HG02642 (cell line): Measurements from ENCODE around the gene NEDD9.

Experiments used
- ATAC-seq: cut with Tn5 transposase; IDR thresholded peaks from one replicate; pipeline ENCODE4 v1.9.1; 2021; ENCODE audit warnings: mild to moderate bottlenecking; ENCODE audit not compliant: unreplicated experiment, poor library complexity

The NEDD9 gene

GRCh38 chr6:11221623-11222384 is 10.7 kb downstream of the NEDD9 start:
- ATAC-seq: no peak

GRCh38 chr6:11219400-11219834 is 13.1 kb downstream of the NEDD9 start:
- ATAC-seq: no peak

- no peak for ATAC-seq
Observed at GRCh38 chr6:11218538-11219399, 13.7 kb downstream of the NEDD9 start.

GRCh38 chr6:11218102-11218442 is 14.4 kb downstream of the NEDD9 start:
- ATAC-seq: no peak

DNA sequence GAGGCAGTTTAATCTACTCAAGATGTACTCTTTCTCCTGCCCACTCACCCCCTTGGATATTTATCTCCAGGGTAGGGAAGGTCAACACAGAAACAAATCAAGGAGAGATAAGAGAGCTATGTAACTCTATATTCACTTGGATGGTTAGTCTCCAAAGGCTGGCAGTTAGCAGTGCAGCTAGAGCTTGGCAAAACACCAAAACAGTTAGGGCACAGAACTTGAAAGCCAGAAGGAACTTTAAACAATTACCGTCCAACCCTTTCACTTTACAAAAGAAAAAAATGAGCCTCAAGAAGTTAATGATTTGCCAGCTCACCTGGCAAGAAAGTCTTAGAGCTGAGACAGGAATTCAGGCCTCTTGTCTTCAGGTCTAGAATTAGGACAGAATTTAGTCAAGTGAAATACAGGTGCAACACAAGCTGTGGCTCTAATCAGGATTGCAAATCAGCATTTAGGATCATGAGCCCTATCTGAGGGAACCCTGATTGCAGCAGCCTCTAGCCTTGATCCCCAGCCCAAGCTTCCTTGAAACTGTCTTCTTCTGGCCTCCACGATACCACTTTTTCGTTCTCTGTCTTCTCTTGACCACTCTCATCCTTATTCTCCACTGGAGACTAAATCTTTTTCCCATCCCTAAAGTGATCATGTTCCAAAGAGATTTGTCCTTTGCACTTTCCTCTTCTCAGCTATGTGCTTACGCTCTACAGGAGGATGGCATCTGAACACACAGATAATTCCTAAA is 14.9 kb downstream of the NEDD9 start:
- ATAC-seq: no peak

- ATAC-seq: no peak
Observed at GRCh38 chr6:11215773-11216172, 16.7 kb downstream of the NEDD9 start.

DNA sequence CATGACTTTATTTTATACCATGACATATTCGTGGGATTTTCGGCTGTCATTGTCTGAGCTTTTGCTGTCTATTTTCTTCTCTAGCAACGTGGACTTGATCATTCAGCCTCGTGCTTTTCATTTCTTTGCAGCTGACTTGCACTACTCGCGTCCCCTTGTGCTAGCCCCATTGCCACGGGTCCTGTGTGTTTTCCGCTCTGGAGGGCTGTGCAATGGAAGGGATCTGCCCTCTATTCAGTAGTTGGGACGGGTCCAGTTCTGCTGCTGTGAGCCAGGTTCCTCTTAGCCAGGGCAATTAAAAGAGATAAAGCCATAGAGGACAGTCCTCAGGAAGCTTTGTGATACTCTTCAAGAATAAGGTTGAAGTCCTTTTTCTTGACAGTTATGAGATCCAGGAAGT is 17.6 kb downstream of the NEDD9 start:
- no peak for ATAC-seq

- no peak for ATAC-seq
Observed at GRCh38 chr6:11214084-11214833, 18.2 kb downstream of the NEDD9 start.

- ATAC-seq: no peak
Observed at GRCh38 chr6:11213422-11214021, 18.9 kb downstream of the NEDD9 start.

DNA sequence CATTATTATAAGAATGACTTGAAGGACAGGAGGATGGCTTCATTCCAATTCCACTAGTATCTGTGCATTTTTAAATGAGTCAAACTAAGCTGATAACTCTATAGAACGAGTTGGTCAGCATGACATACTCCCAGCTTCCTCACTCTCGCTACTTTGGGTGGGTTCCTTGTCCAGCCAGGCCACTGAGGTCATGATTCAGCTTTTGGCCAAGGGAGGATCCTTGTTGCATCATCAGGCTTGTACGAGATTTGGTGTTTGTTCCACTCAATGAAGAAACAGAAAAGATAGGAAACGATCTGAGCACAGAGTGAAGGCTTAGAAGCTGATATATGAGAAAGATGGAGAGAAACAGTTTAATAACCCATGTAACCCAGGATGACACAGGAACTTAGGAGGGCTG is 19.8 kb downstream of the NEDD9 start:
- ATAC-seq: no peak

DNA sequence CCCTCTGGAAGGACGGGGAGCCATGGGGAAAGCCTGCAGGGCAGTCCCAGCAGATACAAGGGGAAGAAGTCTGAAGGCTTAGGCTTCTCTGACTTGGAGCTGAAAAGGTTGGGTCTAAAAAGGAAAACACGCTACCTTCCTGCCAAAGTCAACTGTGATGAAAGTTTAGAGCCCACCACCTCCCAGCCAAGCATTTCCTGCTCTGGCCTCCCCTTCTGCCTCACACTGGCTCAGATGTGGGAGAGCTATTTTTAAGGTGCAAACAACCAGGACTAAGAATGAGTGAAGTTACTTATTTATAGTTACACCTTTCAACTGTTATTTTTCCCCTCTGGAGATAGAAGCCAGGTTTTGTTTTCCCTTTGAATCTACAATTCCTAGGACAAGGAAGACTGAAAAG is 21.2 kb downstream of the NEDD9 start:
- ATAC-seq: no peak

DNA sequence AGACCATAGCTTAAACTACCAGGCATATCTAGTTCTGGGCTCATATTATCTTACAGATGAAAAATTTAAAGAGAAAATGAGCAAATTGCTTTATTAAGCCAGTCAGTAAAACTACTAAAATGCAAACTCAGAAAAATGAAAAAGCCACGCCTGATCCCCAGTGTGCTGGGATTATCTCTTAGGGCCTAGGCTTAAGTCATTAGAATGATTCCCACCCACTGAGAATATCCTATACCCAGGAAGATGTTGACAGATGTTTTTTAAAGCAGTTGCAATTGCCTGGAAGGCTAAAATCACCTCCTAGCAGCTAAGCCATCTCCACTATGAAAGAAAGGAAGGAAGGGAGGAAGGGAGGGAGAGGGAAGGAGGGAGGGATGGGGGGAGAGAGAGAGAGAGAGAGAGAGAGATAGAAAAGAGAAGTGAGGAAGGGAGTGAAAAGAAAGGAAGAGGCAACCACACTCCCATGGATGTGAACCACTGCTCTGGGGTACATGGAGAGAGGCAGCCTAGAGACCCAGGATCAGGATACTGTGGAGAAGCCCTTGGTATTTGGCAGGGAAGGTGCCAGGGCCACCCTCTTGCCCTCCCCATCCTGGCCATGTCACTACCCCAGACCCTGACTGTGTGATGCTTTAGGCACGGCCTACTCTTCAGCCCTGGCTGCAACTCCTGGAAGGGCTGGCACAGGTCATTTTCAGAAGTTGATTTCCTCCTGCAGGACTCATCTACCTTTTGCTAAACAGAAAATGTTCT is 21.9 kb downstream of the NEDD9 start:
- no peak for ATAC-seq

- no peak for ATAC-seq
Observed at GRCh38 chr6:11209906-11210305, 22.6 kb downstream of the NEDD9 start.

GRCh38 chr6:11209369-11209768 is 23.1 kb downstream of the NEDD9 start:
- no peak for ATAC-seq

DNA sequence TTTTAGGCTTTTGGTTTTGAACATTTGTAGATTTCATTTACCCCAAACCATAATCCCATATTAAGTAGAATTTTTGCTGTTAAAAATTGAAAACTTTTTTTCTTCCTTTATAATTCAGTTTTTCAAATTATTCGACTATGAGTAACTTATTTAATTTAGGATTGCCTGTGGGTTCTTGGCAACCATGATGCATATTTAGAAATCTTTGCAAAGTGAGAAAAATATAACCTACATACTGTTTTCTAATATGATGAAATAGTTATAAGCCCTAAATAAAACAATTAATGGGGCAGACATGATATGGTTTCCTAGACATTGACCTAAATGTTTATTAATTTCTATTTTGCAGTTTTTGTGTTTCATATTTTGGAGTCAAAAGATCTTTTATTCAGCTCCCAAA is 23.6 kb downstream of the NEDD9 start:
- ATAC-seq: no peak

GRCh38 chr6:11208267-11208666 is 24.2 kb downstream of the NEDD9 start:
- no peak for ATAC-seq

GRCh38 chr6:11207199-11207968 is 25.1 kb downstream of the NEDD9 start:
- no peak for ATAC-seq

- ATAC-seq: no peak
Observed at GRCh38 chr6:11206576-11206975, 25.9 kb downstream of the NEDD9 start.
